IMR-90 (cell line): ENCODE data around the gene JMJD7. TPM values are rescaled to one million over a fixed set of nuclear protein-coding genes. Genes with fewer than 3 reads are reported as not detected.

Experiments used
- ATAC-seq: fragments of 200-7000 bp; cut with Tn5 transposase; 2 replicates; pipeline ENCODE4 v1.9.1; 2020; ENCODE audit warnings: low read depth, mild to moderate bottlenecking, moderate library complexity
- BruUV-seq: library from RNA; stranded (reverse); fragments of 400-500 nt; replicated peaks from 2 replicates; lab custom pipeline; 2021; lab: Mats Ljungman, UMichigan
- CTCF ChIA-PET: fragments of 300-600 bp; formaldehyde crosslinking; extraction: SDS; loops from one replicate; lab custom pipeline; 2021; ENCODE audit warnings: antibody characterized with exemption; lab: Yijun Ruan, JAX
- POLR2A ChIA-PET: fragments of 300-600 bp; sonication (Branson Sonifier 250); formaldehyde crosslinking; loops from one replicate; lab custom pipeline; 2022; ENCODE audit warnings: antibody characterized with exemption; ENCODE audit not compliant: unreplicated experiment; lab: Charles Lee
- DNase-seq: peaks from one replicate; pipeline ENCODE4 v3.0.0; 2013
- H2AFZ ChIP-seq: replicated peaks from 2 replicates; pipeline ENCODE3; 2013; ENCODE audit warnings: low read length, mild to moderate bottlenecking; ENCODE audit not compliant: poor library complexity
- H2AK5ac ChIP-seq: 2 replicates; pipeline ENCODE4 v1.6.1; 2013; ENCODE audit warnings: low read depth, low read length, inconsistent platforms
- H2AK9ac ChIP-seq: replicated peaks from 2 replicates; pipeline ENCODE3; 2013; ENCODE audit warnings: mild to moderate bottlenecking, low read depth, low read length, moderate library complexity; ENCODE audit not compliant: poor library complexity
- H2BK120ac ChIP-seq: 2 replicates; pipeline ENCODE4 v1.6.1; 2013; ENCODE audit warnings: low read depth, low read length, inconsistent platforms
- H2BK15ac ChIP-seq: 3 replicates; pipeline ENCODE4 v1.6.1; 2013; ENCODE audit warnings: low read depth, low read length, inconsistent platforms
- H2BK20ac ChIP-seq: 2 replicates; pipeline ENCODE4 v1.6.1; 2013; ENCODE audit warnings: low read depth, mild to moderate bottlenecking, inconsistent platforms, low read length, moderate library complexity
- H2BK5ac ChIP-seq: 2 replicates; pipeline ENCODE4 v1.6.1; 2013; ENCODE audit warnings: mild to moderate bottlenecking, low read depth, low read length, inconsistent platforms; ENCODE audit not compliant: poor library complexity, severe bottlenecking
- H3K14ac ChIP-seq: replicated peaks from 2 replicates; pipeline ENCODE4 v1.6.1; 2013; ENCODE audit warnings: low read depth, low read length, inconsistent platforms
- H3K18ac ChIP-seq: 2 replicates; pipeline ENCODE4 v1.6.1; 2013; ENCODE audit warnings: low read depth, low read length, control low read depth
- H3K23ac ChIP-seq: 2 replicates; pipeline ENCODE4 v1.6.1; 2013; ENCODE audit warnings: low read depth, low read length, inconsistent platforms
- H3K27ac ChIP-seq: 2 replicates; pipeline ENCODE4 v1.5.1; 2013; ENCODE audit warnings: mild to moderate bottlenecking, control low read depth, low read length; ENCODE audit not compliant: insufficient read depth
- H3K27me3 ChIP-seq: 2 replicates; pipeline ENCODE4 v1.6.1; 2013; ENCODE audit warnings: low read length; ENCODE audit not compliant: control insufficient read depth, insufficient read depth
- H3K36me3 ChIP-seq: 2 replicates; pipeline ENCODE4 v1.6.1; 2013; ENCODE audit warnings: low read length, mixed read lengths; ENCODE audit not compliant: control insufficient read depth, insufficient read depth
- H3K4ac ChIP-seq: 2 replicates; pipeline ENCODE4 v1.6.1; 2013; ENCODE audit warnings: low read depth, low read length, inconsistent platforms
- H3K4me1 ChIP-seq: 2 replicates; pipeline ENCODE4 v1.6.1; 2013; ENCODE audit warnings: low read length, mixed read lengths; ENCODE audit not compliant: control insufficient read depth, insufficient read depth
- H3K4me2 ChIP-seq: 2 replicates; pipeline ENCODE4 v1.6.1; 2013; ENCODE audit warnings: low read depth, mild to moderate bottlenecking, control low read depth, low read length, moderate library complexity
- H3K4me3 ChIP-seq: 2 replicates; pipeline ENCODE4 v1.5.1; 2013; ENCODE audit warnings: low read depth, mild to moderate bottlenecking, control low read depth, low read length, moderate library complexity; ENCODE audit not compliant: insufficient read depth
- H3K56ac ChIP-seq: 2 replicates; pipeline ENCODE4 v1.6.1; 2013; ENCODE audit warnings: low read length, inconsistent platforms; ENCODE audit not compliant: insufficient read depth; ENCODE audit errors: extremely low read depth
- H3K79me1 ChIP-seq, 2 experiments: 2 replicates each; pipeline ENCODE4 v1.6.1; 2013; ENCODE audit warnings: low read length in 2 of 2, inconsistent platforms in 1 of 2, low read depth in 1 of 2
- H3K9ac ChIP-seq: 2 replicates; pipeline ENCODE4 v1.6.1; 2013; ENCODE audit warnings: low read depth, low read length, control low read depth
- H3K9me1 ChIP-seq: 2 replicates; pipeline ENCODE4 v1.6.1; 2013; ENCODE audit warnings: low read length, inconsistent platforms; ENCODE audit not compliant: insufficient read depth
- H3K9me3 ChIP-seq: 2 replicates; pipeline ENCODE4 v1.6.1; 2013; ENCODE audit warnings: low read length; ENCODE audit not compliant: control insufficient read depth, insufficient read depth
- H4K20me1 ChIP-seq: 2 replicates; pipeline ENCODE4 v1.6.1; 2013; ENCODE audit warnings: low read length, inconsistent platforms; ENCODE audit not compliant: insufficient read depth
- H4K5ac ChIP-seq: 2 replicates; pipeline ENCODE4 v1.6.1; 2013; ENCODE audit warnings: mild to moderate bottlenecking, low read depth, low read length, control low read depth
- H4K8ac ChIP-seq, 2 experiments: 2 replicates each; pipeline ENCODE4 v1.6.1; 2013; ENCODE audit warnings: low read depth in 2 of 2, low read length in 2 of 2, control low read depth in 1 of 2, inconsistent platforms in 1 of 2
- H4K91ac ChIP-seq: 2 replicates; pipeline ENCODE4 v1.6.1; 2013; ENCODE audit warnings: low read depth, low read length, inconsistent platforms; ENCODE audit not compliant: insufficient read depth
- BHLHE40 ChIP-seq: fragments of 150-350 bp; IDR thresholded peaks from 2 replicates; pipeline ENCODE4 v1.6.1; 2016; ENCODE audit warnings: mild to moderate bottlenecking, low read depth, low read length
- CEBPB ChIP-seq: IDR thresholded peaks from 2 replicates; pipeline ENCODE4 v1.6.1; 2012; ENCODE audit warnings: low read depth, low read length, improper control_type of control experiment
- FOS ChIP-seq: fragments of 150-350 bp; IDR thresholded peaks from 2 replicates; pipeline ENCODE4 v1.6.1; 2016; ENCODE audit warnings: low read depth, low read length
- MAFK ChIP-seq: IDR thresholded peaks from 2 replicates; pipeline ENCODE4 v1.6.1; 2012; ENCODE audit warnings: low read depth, low read length, improper control_type of control experiment
- MAZ ChIP-seq: IDR thresholded peaks from 2 replicates; pipeline ENCODE4 v1.6.1; 2012; ENCODE audit warnings: low read depth, mild to moderate bottlenecking, low read length, improper control_type of control experiment, moderate library complexity, borderline replicate concordance
- MXI1 ChIP-seq: IDR thresholded peaks from 2 replicates; pipeline ENCODE4 v1.6.1; 2012; ENCODE audit warnings: low read depth, mild to moderate bottlenecking, low read length, moderate library complexity, borderline replicate concordance
- POLR2A ChIP-seq: IDR thresholded peaks from 2 replicates; pipeline ENCODE4 v1.6.1; 2012; ENCODE audit warnings: mild to moderate bottlenecking, low read depth, low read length
- RAD21 ChIP-seq: IDR thresholded peaks from 2 replicates; pipeline ENCODE4 v1.6.1; 2012; ENCODE audit warnings: low read length, improper control_type of control experiment
- RCOR1 ChIP-seq: IDR thresholded peaks from 2 replicates; pipeline ENCODE4 v1.6.1; 2012; ENCODE audit warnings: mild to moderate bottlenecking, low read length, improper control_type of control experiment; ENCODE audit not compliant: insufficient replicate concordance
- RFX5 ChIP-seq: IDR thresholded peaks from 2 replicates; pipeline ENCODE4 v1.8.0; 2012; ENCODE audit warnings: low read depth, mild to moderate bottlenecking, low read length, moderate library complexity
- SMC3 ChIP-seq: fragments of 150-350 bp; IDR thresholded peaks from 2 replicates; pipeline ENCODE4 v1.6.1; 2016; ENCODE audit warnings: low read depth, mild to moderate bottlenecking, antibody characterized with exemption, low read length, moderate library complexity
- WGBS, 2 experiments: methylation state at CpG; one replicate each; pipeline versions ENCODE4 v1.1.5 to v1.1.7; 2013; ENCODE audit warnings: missing lambda C conversion rate in 2 of 2; ENCODE audit not compliant: insufficient read length in 1 of 2; ENCODE audit errors: extremely low coverage in 2 of 2; 5-methylcytosine and 5-hydroxymethylcytosine counted together
- dilution Hi-C: fragments of 300-500 bp; cut with HindIII; formaldehyde crosslinking; loops from one replicate; pipeline ENCODE4 v1.14.3; 2018; ENCODE audit warnings: low sequenced_read_pairs; ENCODE audit not compliant: unreplicated experiment
- in situ Hi-C: fragments of 300-500 bp; cut with MboI; formaldehyde crosslinking; loops from 3 replicates; pipeline ENCODE4 v1.14.3; 2019; ENCODE audit warnings: low sequenced_read_pairs, inconsistent platforms, mixed read lengths
- intact Hi-C: fragments of 100-400 bp; cut with micrococcal nuclease; formaldehyde crosslinking; loops from 2 replicates; pipeline ENCODE4 v1.10.0; 2022
- polyA plus RNA-seq, 3 experiments: library from polyadenylated mRNA; depleted of rRNA; stranded (reverse); fragments of >200 nt; gene quantifications; 2 replicates each; pipeline ENCODE4 v1.2.3, GENCODE V29; 2012; ENCODE audit warnings: low replicate concordance in 1 of 3
- total RNA-seq: library from RNA; depleted of rRNA; stranded (reverse); fragments of >200 nt; gene quantifications from 2 replicates; pipeline ENCODE4 v1.2.3, GENCODE V29; 2012
- TF ChIP-seq, protein P1 (sequence below): fragments of 150-350 bp; IDR thresholded peaks from 2 replicates; pipeline ENCODE4 v1.6.1; 2017; ENCODE audit warnings: mild to moderate bottlenecking, antibody characterized with exemption, low read length, low read depth
- TF ChIP-seq, protein P2 (sequence below): conservative IDR thresholded peaks from 2 replicates; pipeline ENCODE4 v1.5.1; 2012; ENCODE audit warnings: mild to moderate bottlenecking, low read depth, low read length, improper control_type of control experiment
- TF ChIP-seq, protein P3 (sequence below): fragments of 150-350 bp; IDR thresholded peaks from 2 replicates; pipeline ENCODE4 v1.6.1; 2016; ENCODE audit warnings: low read depth, mild to moderate bottlenecking, low read length, moderate library complexity, borderline replicate concordance

The JMJD7 gene
- total and polyA plus RNA-seq, 2 of the 4 experiments (the other 2 are of a cell fraction) = 5.0 to 6.3 TPM

DNA sequence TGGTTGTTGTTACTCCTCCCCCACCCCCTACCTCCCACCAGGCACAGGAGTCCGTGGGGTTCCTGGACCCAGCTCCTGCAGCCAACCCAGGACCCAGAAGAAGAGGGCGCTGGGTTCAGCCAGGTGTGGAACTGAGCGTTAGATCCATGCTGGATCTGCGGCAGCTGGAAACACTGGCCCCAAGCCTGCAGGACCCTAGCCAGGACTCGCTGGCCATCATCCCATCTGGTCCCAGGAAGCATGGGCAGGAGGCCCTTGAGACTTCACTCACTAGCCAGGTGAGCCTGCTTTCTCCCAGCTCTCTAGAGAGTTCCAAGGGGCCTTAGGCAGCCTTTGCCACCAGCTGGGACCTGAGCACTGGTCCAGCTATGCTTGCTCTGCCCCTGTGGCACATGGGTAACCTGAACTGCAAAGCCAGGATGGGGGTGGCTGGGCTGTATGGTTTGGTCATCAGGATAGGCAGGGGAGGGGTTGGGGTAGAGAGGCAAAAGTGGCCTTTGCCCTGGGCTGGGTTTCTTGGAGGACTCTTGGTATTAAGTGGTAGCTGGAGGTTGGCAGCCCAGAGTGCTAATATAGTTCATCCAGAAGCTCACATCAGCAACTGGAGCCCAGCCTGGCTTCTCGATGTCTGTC is 7.0 kb upstream of the JMJD7 start:
- H3K36me3 ChIP-seq = peaks cover 77% of the 10 kb centered on the region
- POLR2A ChIA-PET = no interaction called here
- dilution Hi-C loops = no loop called here

More for the DNA sequence above, 7.0 kb upstream of the JMJD7 start:
- DNase-seq (no peak), ATAC-seq (no peak)
- no peak overlapping the region for H3K9ac ChIP-seq
- H2AFZ ChIP-seq = no peak overlapping the region
- no peak overlapping the region for H3K18ac ChIP-seq
- H2BK20ac ChIP-seq = no peak overlapping the region
- no peak overlapping the region for H2BK15ac ChIP-seq
- TF ChIP-seq, protein P1, sequence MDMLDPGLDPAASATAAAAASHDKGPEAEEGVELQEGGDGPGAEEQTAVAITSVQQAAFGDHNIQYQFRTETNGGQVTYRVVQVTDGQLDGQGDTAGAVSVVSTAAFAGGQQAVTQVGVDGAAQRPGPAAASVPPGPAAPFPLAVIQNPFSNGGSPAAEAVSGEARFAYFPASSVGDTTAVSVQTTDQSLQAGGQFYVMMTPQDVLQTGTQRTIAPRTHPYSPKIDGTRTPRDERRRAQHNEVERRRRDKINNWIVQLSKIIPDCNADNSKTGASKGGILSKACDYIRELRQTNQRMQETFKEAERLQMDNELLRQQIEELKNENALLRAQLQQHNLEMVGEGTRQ = no peak
- TF ChIP-seq SMC3 (no peak), MXI1 (no peak), MAZ (no peak), MAFK (no peak), RCOR1 (no peak), RFX5 (no peak), RAD21 (no peak), BHLHE40 (no peak), CEBPB (no peak), FOS (no peak), POLR2A (no peak)
- TF ChIP-seq, protein P2, sequence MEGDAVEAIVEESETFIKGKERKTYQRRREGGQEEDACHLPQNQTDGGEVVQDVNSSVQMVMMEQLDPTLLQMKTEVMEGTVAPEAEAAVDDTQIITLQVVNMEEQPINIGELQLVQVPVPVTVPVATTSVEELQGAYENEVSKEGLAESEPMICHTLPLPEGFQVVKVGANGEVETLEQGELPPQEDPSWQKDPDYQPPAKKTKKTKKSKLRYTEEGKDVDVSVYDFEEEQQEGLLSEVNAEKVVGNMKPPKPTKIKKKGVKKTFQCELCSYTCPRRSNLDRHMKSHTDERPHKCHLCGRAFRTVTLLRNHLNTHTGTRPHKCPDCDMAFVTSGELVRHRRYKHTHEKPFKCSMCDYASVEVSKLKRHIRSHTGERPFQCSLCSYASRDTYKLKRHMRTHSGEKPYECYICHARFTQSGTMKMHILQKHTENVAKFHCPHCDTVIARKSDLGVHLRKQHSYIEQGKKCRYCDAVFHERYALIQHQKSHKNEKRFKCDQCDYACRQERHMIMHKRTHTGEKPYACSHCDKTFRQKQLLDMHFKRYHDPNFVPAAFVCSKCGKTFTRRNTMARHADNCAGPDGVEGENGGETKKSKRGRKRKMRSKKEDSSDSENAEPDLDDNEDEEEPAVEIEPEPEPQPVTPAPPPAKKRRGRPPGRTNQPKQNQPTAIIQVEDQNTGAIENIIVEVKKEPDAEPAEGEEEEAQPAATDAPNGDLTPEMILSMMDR = no peak
- TF ChIP-seq, protein P3, sequence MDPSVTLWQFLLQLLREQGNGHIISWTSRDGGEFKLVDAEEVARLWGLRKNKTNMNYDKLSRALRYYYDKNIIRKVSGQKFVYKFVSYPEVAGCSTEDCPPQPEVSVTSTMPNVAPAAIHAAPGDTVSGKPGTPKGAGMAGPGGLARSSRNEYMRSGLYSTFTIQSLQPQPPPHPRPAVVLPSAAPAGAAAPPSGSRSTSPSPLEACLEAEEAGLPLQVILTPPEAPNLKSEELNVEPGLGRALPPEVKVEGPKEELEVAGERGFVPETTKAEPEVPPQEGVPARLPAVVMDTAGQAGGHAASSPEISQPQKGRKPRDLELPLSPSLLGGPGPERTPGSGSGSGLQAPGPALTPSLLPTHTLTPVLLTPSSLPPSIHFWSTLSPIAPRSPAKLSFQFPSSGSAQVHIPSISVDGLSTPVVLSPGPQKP = no peak
- no peak overlapping the region for H4K91ac ChIP-seq
- no peak overlapping the region for H3K4ac ChIP-seq
- no TSS peak for BruUV-seq
- H4K5ac ChIP-seq = no peak overlapping the region
- no peak overlapping the region for H3K23ac ChIP-seq
- in situ Hi-C loops (no loop called here), intact Hi-C loops (no loop called here)
- no peak overlapping the region for H3K4me2 ChIP-seq
- no peak overlapping the region for H3K56ac ChIP-seq
- H3K4me3 ChIP-seq = no peak overlapping the region
- H3K4me1 ChIP-seq = no peaks in the 10 kb centered on the region
- H3K14ac ChIP-seq = no peak overlapping the region
- no peak overlapping the region for H3K27ac ChIP-seq
- CTCF ChIA-PET = interaction anchor here (0.9 kb wide), 1 partner anchor 48 kb away, joined by 4 read pairs; no protein-coding TSS in a partner anchor
- H2AK9ac ChIP-seq = no peak overlapping the region
- no peak overlapping the region for H4K8ac ChIP-seq
- no peaks in the 10 kb centered on the region for H3K27me3 ChIP-seq
- no peak overlapping the region for H2BK5ac ChIP-seq
- no peaks in the 10 kb centered on the region for H3K9me1 ChIP-seq
- no peaks in the 10 kb centered on the region for H3K9me3 ChIP-seq
- H3K79me1 ChIP-seq = no peaks in the 10 kb centered on the region
- H2AK5ac ChIP-seq = no peak overlapping the region
- no peaks in the 10 kb centered on the region; the same call in 1 of the 2 replicates for H4K20me1 ChIP-seq
- H2BK120ac ChIP-seq = no peak overlapping the region
- WGBS, 2 experiments = 100% methylated on average over 1 of the region's 6 CpGs; no CpG with 5 or more reads in 1 of the 2 experiments
